ENCODE results near the gene HOXA2.

The HOXA2 gene

GRCh38 chr7:27091941-27092818, 10.3 kb downstream of the HOXA2 start:
- Histone ChIP-seq H3K9me3 (ENCODE audit: low read length) (no peaks in the 10 kb centered on the region), H3K4me1 (ENCODE audit: insufficient read depth, low read length) (peaks cover 3% of the 10 kb centered on the region), H3K36me3 (ENCODE audit: insufficient read depth, low read length) (no peaks in the 10 kb centered on the region), H3K4me3 (ENCODE audit: low read depth in 1 of 2, low read length in 2 of 2) (no peak overlapping the region), H3K27ac (ENCODE audit: low read depth, low read length) (no peak overlapping the region), H3K27me3 (ENCODE audit: control insufficient read depth in 1 of 2, insufficient read depth in 2 of 2, low read length in 2 of 2) (peaks cover 8 to 12% of the 10 kb centered on the region in 2 donors), H3K9ac (ENCODE audit: low read length) (no peak overlapping the region)

GRCh38 chr7:27091105-27091504, 11.4 kb downstream of the HOXA2 start:
- Histone ChIP-seq H3K9ac (ENCODE audit: low read length) (no peak overlapping the region), H3K27ac (ENCODE audit: low read depth, low read length) (no peak overlapping the region), H3K9me3 (ENCODE audit: low read length) (no peaks in the 10 kb centered on the region), H3K27me3 (ENCODE audit: control insufficient read depth in 1 of 2, insufficient read depth in 2 of 2, low read length in 2 of 2) (peaks cover 8 to 12% of the 10 kb centered on the region in 2 donors), H3K36me3 (ENCODE audit: insufficient read depth, low read length) (no peaks in the 10 kb centered on the region), H3K4me1 (ENCODE audit: insufficient read depth, low read length) (no peaks in the 10 kb centered on the region), H3K4me3 (ENCODE audit: low read depth in 1 of 2, low read length in 2 of 2) (no peak overlapping the region)

GRCh38 chr7:27088002-27088922, 14.2 kb downstream of the HOXA2 start:
- H3K36me3 ChIP-seq (ENCODE audit: insufficient read depth, low read length) = no peaks in the 10 kb centered on the region
- H3K9ac ChIP-seq (ENCODE audit: low read length) = no peak overlapping the region
- H3K9me3 ChIP-seq (ENCODE audit: low read length) = no peaks in the 10 kb centered on the region
- no peaks in the 10 kb centered on the region for H3K4me1 ChIP-seq (ENCODE audit: insufficient read depth, low read length)
- no peak overlapping the region for H3K27ac ChIP-seq (ENCODE audit: low read depth, low read length)
- H3K27me3 ChIP-seq (ENCODE audit: control insufficient read depth in 1 of 2, insufficient read depth in 2 of 2, low read length in 2 of 2) = peaks cover 8 to 12% of the 10 kb centered on the region in 2 donors
- no peak overlapping the region for H3K4me3 ChIP-seq (ENCODE audit: low read depth in 1 of 2, low read length in 2 of 2)

GRCh38 chr7:27083646-27084045, 18.8 kb downstream of the HOXA2 start:
- Histone ChIP-seq H3K36me3 (ENCODE audit: insufficient read depth, low read length) (no peaks in the 10 kb centered on the region), H3K4me1 (ENCODE audit: insufficient read depth, low read length) (no peaks in the 10 kb centered on the region), H3K9ac (ENCODE audit: low read length) (no peak overlapping the region), H3K9me3 (ENCODE audit: low read length) (no peaks in the 10 kb centered on the region), H3K4me3 (ENCODE audit: low read depth in 1 of 2, low read length in 2 of 2) (no peak overlapping the region), H3K27me3 (ENCODE audit: control insufficient read depth in 1 of 2, insufficient read depth in 2 of 2, low read length in 2 of 2) (peaks cover 4 to 11% of the 10 kb centered on the region in 2 donors), H3K27ac (ENCODE audit: low read depth, low read length) (no peak overlapping the region)

GRCh38 chr7:27082171-27082570, 20.3 kb downstream of the HOXA2 start:
- H3K36me3 ChIP-seq (ENCODE audit: insufficient read depth, low read length) = no peaks in the 10 kb centered on the region
- H3K9me3 ChIP-seq (ENCODE audit: low read length) = no peaks in the 10 kb centered on the region
- H3K27me3 ChIP-seq (ENCODE audit: control insufficient read depth in 1 of 2, insufficient read depth in 2 of 2, low read length in 2 of 2) = no peaks in the 10 kb centered on the region
- H3K9ac ChIP-seq (ENCODE audit: low read length) = no peak overlapping the region
- H3K4me1 ChIP-seq (ENCODE audit: insufficient read depth, low read length) = no peaks in the 10 kb centered on the region
- no peak overlapping the region for H3K4me3 ChIP-seq (ENCODE audit: low read depth in 1 of 2, low read length in 2 of 2)
- H3K27ac ChIP-seq (ENCODE audit: low read depth, low read length) = no peak overlapping the region

- no peaks in the 10 kb centered on the region for H3K9me3 ChIP-seq (ENCODE audit: low read length)
- no peaks in the 10 kb centered on the region for H3K27me3 ChIP-seq (ENCODE audit: control insufficient read depth in 1 of 2, insufficient read depth in 2 of 2, low read length in 2 of 2)
- no peaks in the 10 kb centered on the region for H3K4me1 ChIP-seq (ENCODE audit: insufficient read depth, low read length)
- no peak overlapping the region for H3K9ac ChIP-seq (ENCODE audit: low read length)
- H3K36me3 ChIP-seq (ENCODE audit: insufficient read depth, low read length) = no peaks in the 10 kb centered on the region
- no peak overlapping the region for H3K27ac ChIP-seq (ENCODE audit: low read depth, low read length)
- H3K4me3 ChIP-seq (ENCODE audit: low read depth in 1 of 2, low read length in 2 of 2) = no peak overlapping the region
These were observed 21.5 kb downstream of the HOXA2 start for GRCh38 chr7:27080844-27081436.

- no peak overlapping the region for H3K27ac ChIP-seq (ENCODE audit: low read depth, low read length)
- no peaks in the 10 kb centered on the region for H3K4me1 ChIP-seq (ENCODE audit: insufficient read depth, low read length)
- no peak overlapping the region for H3K4me3 ChIP-seq (ENCODE audit: low read depth in 1 of 2, low read length in 2 of 2)
- no peaks in the 10 kb centered on the region for H3K9me3 ChIP-seq (ENCODE audit: low read length)
- no peaks in the 10 kb centered on the region for H3K36me3 ChIP-seq (ENCODE audit: insufficient read depth, low read length)
- no peaks in the 10 kb centered on the region for H3K27me3 ChIP-seq (ENCODE audit: control insufficient read depth in 1 of 2, insufficient read depth in 2 of 2, low read length in 2 of 2)
- H3K9ac ChIP-seq (ENCODE audit: low read length) = no peak overlapping the region
These were observed 23.1 kb downstream of the HOXA2 start for GRCh38 chr7:27079234-27079975.

- Histone ChIP-seq H3K36me3 (ENCODE audit: insufficient read depth, low read length) (no peaks in the 10 kb centered on the region), H3K9me3 (ENCODE audit: low read length) (no peaks in the 10 kb centered on the region), H3K4me3 (ENCODE audit: low read depth in 1 of 2, low read length in 2 of 2) (no peak overlapping the region), H3K9ac (ENCODE audit: low read length) (no peak overlapping the region), H3K27me3 (ENCODE audit: control insufficient read depth in 1 of 2, insufficient read depth in 2 of 2, low read length in 2 of 2) (no peaks in the 10 kb centered on the region), H3K4me1 (ENCODE audit: insufficient read depth, low read length) (no peaks in the 10 kb centered on the region), H3K27ac (ENCODE audit: low read depth, low read length) (no peak overlapping the region)
These were observed 23.8 kb downstream of the HOXA2 start for GRCh38 chr7:27078616-27079233.

GRCh38 chr7:27073076-27073475, 29.4 kb downstream of the HOXA2 start:
- Histone ChIP-seq H3K4me1 (ENCODE audit: insufficient read depth, low read length) (no peaks in the 10 kb centered on the region), H3K9me3 (ENCODE audit: low read length) (no peaks in the 10 kb centered on the region), H3K9ac (ENCODE audit: low read length) (no peak overlapping the region), H3K36me3 (ENCODE audit: insufficient read depth, low read length) (no peaks in the 10 kb centered on the region), H3K4me3 (ENCODE audit: low read depth in 1 of 2, low read length in 2 of 2) (no peak overlapping the region), H3K27ac (ENCODE audit: low read depth, low read length) (no peak overlapping the region), H3K27me3 (ENCODE audit: control insufficient read depth in 1 of 2, insufficient read depth in 2 of 2, low read length in 2 of 2) (no peaks in the 10 kb centered on the region)

GRCh38 chr7:27071622-27072390, 30.7 kb downstream of the HOXA2 start:
- Histone ChIP-seq H3K36me3 (ENCODE audit: insufficient read depth, low read length) (no peaks in the 10 kb centered on the region), H3K9me3 (ENCODE audit: low read length) (no peaks in the 10 kb centered on the region), H3K27me3 (ENCODE audit: control insufficient read depth in 1 of 2, insufficient read depth in 2 of 2, low read length in 2 of 2) (no peaks in the 10 kb centered on the region), H3K27ac (ENCODE audit: low read depth, low read length) (no peak overlapping the region), H3K9ac (ENCODE audit: low read length) (no peak overlapping the region), H3K4me1 (ENCODE audit: insufficient read depth, low read length) (no peaks in the 10 kb centered on the region), H3K4me3 (ENCODE audit: low read depth in 1 of 2, low read length in 2 of 2) (no peak overlapping the region)

Data from muscle layer of colon (tissue), 2 donors.